SK-N-SH treated with all-trans-retinoic acid at 6 μM for 48 hours (cell line): Measurements from ENCODE around the gene CRY1.

Experiments
- ATAC-seq: fragments of 200-7000 bp; cut with Tn5 transposase; 3 replicates; pipeline ENCODE4 v1.9.1; 2020; ENCODE audit warnings: mild to moderate bottlenecking, moderate library complexity
- ARNTL ChIP-seq: fragments of 450-650 bp; formaldehyde crosslinking; IDR thresholded peaks from 2 replicates; pipeline ENCODE4 v1.5.0; 2020; ENCODE audit warnings: low read depth, mild to moderate bottlenecking, moderate library complexity, borderline replicate concordance
- BACH2 ChIP-seq: fragments of 250-450 bp; sonication (Bioruptor Pico); IDR thresholded peaks from 2 replicates; pipeline ENCODE4 v1.9.0; 2021; ENCODE audit warnings: mild to moderate bottlenecking, borderline replicate concordance
- CSDC2 ChIP-seq: fragments of 250-450 bp; sonication (Bioruptor Pico); IDR thresholded peaks from 2 replicates; pipeline ENCODE4 v1.5.0; 2020; ENCODE audit warnings: mild to moderate bottlenecking, moderate library complexity
- ESRRG ChIP-seq: fragments of 250-450 bp; sonication (Bioruptor Pico); IDR thresholded peaks from 2 replicates; pipeline ENCODE4 v1.6.1; 2021; ENCODE audit warnings: mild to moderate bottlenecking
- ISL1 ChIP-seq: fragments of 250-450 bp; sonication (Bioruptor Pico); IDR thresholded peaks from 2 replicates; pipeline ENCODE4 v2.1.2; 2022; ENCODE audit warnings: mild to moderate bottlenecking, moderate library complexity
- OSR1 ChIP-seq: fragments of 250-450 bp; sonication (Bioruptor Pico); IDR thresholded peaks from 2 replicates; pipeline ENCODE4 v1.8.0; 2022; ENCODE audit warnings: moderate library complexity, mild to moderate bottlenecking, inconsistent platforms
- PPARA ChIP-seq: fragments of 250-450 bp; sonication (Bioruptor Pico); IDR thresholded peaks from 2 replicates; pipeline ENCODE4 v1.5.0; 2020; ENCODE audit warnings: mild to moderate bottlenecking, borderline replicate concordance
- SNAI2 ChIP-seq: fragments of 250-450 bp; sonication (Bioruptor Pico); IDR thresholded peaks from 2 replicates; pipeline ENCODE4 v1.5.0; 2020; ENCODE audit warnings: mild to moderate bottlenecking, moderate library complexity
- TCF4 ChIP-seq: fragments of 250-450 bp; sonication (Bioruptor Pico); IDR thresholded peaks from 2 replicates; pipeline ENCODE4 v1.8.0; 2021; ENCODE audit warnings: mild to moderate bottlenecking, moderate library complexity, borderline replicate concordance
- TOX ChIP-seq: fragments of 250-450 bp; sonication (Bioruptor Pico); IDR thresholded peaks from 2 replicates; pipeline ENCODE4 v1.8.0; 2021; ENCODE audit warnings: mild to moderate bottlenecking, moderate library complexity, borderline replicate concordance
- ZC3H10 ChIP-seq: fragments of 250-450 bp; sonication (Bioruptor Pico); IDR thresholded peaks from 2 replicates; pipeline ENCODE4 v1.5.1; 2021; ENCODE audit warnings: mild to moderate bottlenecking, moderate library complexity
- ZFP30 ChIP-seq: fragments of 450-650 bp; formaldehyde crosslinking; IDR thresholded peaks from 2 replicates; pipeline ENCODE4 v1.5.0; 2022; ENCODE audit warnings: mild to moderate bottlenecking, moderate library complexity
- ZNF565 ChIP-seq: fragments of 450-650 bp; formaldehyde crosslinking; conservative IDR thresholded peaks from 2 replicates; pipeline ENCODE4 v1.5.0; 2020; ENCODE audit warnings: low read depth, mild to moderate bottlenecking, moderate library complexity
- ZNF70 ChIP-seq: fragments of 450-650 bp; formaldehyde crosslinking; IDR thresholded peaks from 2 replicates; pipeline ENCODE4 v1.5.0; 2020; ENCODE audit warnings: mild to moderate bottlenecking, moderate library complexity
- TF ChIP-seq, protein P1 (sequence below): fragments of 250-450 bp; sonication (Bioruptor Pico); IDR thresholded peaks from 2 replicates; pipeline ENCODE4 v1.8.0; 2021; ENCODE audit warnings: low read depth, mild to moderate bottlenecking, moderate library complexity, borderline replicate concordance
- TF ChIP-seq, protein P2 (sequence below): fragments of 250-450 bp; sonication (Bioruptor Pico); IDR thresholded peaks from 2 replicates; pipeline ENCODE4 v1.5.1; 2021; ENCODE audit warnings: mild to moderate bottlenecking, moderate library complexity
- TF ChIP-seq, protein P3 (sequence below): fragments of 250-450 bp; sonication (Bioruptor Pico); IDR thresholded peaks from 2 replicates; pipeline ENCODE4 v1.5.1; 2020; ENCODE audit warnings: low read depth, mild to moderate bottlenecking, moderate library complexity
- TF ChIP-seq, protein P4 (sequence below): fragments of 250-450 bp; sonication (Bioruptor Pico); IDR thresholded peaks from 2 replicates; pipeline ENCODE4 v1.5.0; 2020; ENCODE audit warnings: mild to moderate bottlenecking, moderate library complexity

The CRY1 gene

DNA sequence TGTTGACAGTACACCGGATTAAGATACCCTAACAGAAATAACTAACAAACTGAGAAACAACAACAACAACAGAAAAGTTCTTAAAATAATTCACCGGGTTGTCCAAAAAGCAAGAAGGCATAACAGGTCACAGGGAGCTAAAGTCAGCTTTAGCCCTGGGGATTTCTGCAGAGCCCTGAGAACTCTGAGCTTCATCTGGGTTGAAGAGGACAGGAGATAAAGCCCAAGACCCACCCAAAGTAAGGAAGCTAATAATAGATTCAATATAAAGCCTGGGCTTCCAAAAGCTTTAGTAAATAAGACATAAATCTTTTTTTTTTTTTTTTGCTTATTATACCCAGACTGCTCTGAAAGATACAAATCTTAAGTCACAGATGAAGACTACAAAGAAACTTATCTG lies 62.3 kb downstream of the CRY1 start:
- ATAC-seq, result no peak
- TF ChIP-seq, protein P1, sequence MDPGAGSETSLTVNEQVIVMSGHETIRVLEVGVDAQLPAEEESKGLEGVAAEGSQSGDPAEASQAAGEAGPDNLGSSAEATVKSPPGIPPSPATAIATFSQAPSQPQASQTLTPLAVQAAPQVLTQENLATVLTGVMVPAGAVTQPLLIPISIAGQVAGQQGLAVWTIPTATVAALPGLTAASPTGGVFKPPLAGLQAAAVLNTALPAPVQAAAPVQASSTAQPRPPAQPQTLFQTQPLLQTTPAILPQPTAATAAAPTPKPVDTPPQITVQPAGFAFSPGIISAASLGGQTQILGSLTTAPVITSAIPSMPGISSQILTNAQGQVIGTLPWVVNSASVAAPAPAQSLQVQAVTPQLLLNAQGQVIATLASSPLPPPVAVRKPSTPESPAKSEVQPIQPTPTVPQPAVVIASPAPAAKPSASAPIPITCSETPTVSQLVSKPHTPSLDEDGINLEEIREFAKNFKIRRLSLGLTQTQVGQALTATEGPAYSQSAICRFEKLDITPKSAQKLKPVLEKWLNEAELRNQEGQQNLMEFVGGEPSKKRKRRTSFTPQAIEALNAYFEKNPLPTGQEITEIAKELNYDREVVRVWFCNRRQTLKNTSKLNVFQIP, result no peak
- no peak for TF ChIP-seq ZNF70 (CRISPR knock-in tag)
- TF ChIP-seq, protein P2, sequence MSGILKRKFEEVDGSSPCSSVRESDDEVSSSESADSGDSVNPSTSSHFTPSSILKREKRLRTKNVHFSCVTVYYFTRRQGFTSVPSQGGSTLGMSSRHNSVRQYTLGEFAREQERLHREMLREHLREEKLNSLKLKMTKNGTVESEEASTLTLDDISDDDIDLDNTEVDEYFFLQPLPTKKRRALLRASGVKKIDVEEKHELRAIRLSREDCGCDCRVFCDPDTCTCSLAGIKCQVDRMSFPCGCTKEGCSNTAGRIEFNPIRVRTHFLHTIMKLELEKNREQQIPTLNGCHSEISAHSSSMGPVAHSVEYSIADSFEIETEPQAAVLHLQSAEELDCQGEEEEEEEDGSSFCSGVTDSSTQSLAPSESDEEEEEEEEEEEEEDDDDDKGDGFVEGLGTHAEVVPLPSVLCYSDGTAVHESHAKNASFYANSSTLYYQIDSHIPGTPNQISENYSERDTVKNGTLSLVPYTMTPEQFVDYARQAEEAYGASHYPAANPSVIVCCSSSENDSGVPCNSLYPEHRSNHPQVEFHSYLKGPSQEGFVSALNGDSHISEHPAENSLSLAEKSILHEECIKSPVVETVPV (CRISPR knock-in tag), result no peak
- TF ChIP-seq, protein P3, sequence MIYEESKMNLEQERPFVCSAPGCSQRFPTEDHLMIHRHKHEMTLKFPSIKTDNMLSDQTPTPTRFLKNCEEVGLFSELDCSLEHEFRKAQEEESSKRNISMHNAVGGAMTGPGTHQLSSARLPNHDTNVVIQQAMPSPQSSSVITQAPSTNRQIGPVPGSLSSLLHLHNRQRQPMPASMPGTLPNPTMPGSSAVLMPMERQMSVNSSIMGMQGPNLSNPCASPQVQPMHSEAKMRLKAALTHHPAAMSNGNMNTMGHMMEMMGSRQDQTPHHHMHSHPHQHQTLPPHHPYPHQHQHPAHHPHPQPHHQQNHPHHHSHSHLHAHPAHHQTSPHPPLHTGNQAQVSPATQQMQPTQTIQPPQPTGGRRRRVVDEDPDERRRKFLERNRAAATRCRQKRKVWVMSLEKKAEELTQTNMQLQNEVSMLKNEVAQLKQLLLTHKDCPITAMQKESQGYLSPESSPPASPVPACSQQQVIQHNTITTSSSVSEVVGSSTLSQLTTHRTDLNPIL (CRISPR knock-in tag), result no peak
- TF ChIP-seq TOX (CRISPR knock-in tag), result no peak
- TF ChIP-seq ZFP30 (CRISPR knock-in tag), result no peak
- TF ChIP-seq ZNF565 (CRISPR knock-in tag), result no peak
- no peak for TF ChIP-seq OSR1
- TF ChIP-seq TCF4 (CRISPR knock-in tag), result no peak
- TF ChIP-seq PPARA, result no peak
- TF ChIP-seq, protein P4, sequence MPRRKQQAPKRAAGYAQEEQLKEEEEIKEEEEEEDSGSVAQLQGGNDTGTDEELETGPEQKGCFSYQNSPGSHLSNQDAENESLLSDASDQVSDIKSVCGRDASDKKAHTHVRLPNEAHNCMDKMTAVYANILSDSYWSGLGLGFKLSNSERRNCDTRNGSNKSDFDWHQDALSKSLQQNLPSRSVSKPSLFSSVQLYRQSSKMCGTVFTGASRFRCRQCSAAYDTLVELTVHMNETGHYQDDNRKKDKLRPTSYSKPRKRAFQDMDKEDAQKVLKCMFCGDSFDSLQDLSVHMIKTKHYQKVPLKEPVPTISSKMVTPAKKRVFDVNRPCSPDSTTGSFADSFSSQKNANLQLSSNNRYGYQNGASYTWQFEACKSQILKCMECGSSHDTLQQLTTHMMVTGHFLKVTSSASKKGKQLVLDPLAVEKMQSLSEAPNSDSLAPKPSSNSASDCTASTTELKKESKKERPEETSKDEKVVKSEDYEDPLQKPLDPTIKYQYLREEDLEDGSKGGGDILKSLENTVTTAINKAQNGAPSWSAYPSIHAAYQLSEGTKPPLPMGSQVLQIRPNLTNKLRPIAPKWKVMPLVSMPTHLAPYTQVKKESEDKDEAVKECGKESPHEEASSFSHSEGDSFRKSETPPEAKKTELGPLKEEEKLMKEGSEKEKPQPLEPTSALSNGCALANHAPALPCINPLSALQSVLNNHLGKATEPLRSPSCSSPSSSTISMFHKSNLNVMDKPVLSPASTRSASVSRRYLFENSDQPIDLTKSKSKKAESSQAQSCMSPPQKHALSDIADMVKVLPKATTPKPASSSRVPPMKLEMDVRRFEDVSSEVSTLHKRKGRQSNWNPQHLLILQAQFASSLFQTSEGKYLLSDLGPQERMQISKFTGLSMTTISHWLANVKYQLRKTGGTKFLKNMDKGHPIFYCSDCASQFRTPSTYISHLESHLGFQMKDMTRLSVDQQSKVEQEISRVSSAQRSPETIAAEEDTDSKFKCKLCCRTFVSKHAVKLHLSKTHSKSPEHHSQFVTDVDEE, result no peak
- TF ChIP-seq ZC3H10 (CRISPR knock-in tag), result no peak
- no peak for TF ChIP-seq ISL1 (CRISPR knock-in tag)

DNA sequence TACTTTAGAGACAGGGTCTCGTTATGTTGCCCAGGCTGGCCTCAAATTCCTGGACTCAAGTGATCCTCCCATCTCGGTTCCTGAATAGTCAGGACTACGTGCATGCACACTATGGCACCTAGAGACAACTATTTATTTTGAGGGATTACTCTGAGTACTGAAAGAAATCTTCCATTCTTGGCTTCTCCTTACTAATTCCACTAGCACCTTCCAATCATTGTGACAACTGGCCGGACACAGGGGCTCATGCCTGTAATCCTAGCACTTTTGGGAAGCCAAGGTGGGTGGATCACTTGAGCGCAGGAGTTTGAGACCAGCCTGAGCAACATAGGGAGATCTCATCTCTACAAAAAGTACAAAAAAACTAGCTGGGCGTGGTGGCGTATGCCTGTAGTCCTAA lies 64.3 kb downstream of the CRY1 start:
- ATAC-seq, result no peak
- TF ChIP-seq CSDC2 (CRISPR knock-in tag), result no peak
- TF ChIP-seq PPARA, result no peak
- no peak for TF ChIP-seq TCF4 (CRISPR knock-in tag)
- TF ChIP-seq ARNTL, result no peak
- TF ChIP-seq ZNF565 (CRISPR knock-in tag), result no peak
- TF ChIP-seq, protein P1, result no peak
- no peak for TF ChIP-seq ZC3H10 (CRISPR knock-in tag)
- no peak for TF ChIP-seq BACH2 (CRISPR knock-in tag)
- TF ChIP-seq, protein P4, result no peak
- no peak for TF ChIP-seq ZNF70 (CRISPR knock-in tag)
- TF ChIP-seq SNAI2 (CRISPR knock-in tag), result no peak

DNA sequence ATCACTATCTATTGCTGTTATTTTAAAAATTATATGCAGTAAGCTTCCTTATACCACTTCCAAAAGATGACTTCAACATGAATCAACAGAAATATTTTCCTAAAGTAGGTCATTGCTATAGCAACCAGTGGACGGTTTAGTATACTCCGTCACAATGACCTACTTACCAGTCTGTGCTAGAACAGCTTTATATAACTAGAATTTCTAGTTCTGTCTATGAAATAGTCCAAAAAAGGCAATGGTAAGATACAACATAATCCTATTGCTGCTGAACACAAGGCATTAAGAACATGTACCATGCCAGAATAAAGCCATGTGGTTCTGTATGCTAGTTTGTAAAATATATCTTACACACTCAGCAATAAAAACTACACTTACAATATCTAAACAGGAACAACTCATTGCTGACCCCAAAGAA lies 65.7 kb downstream of the CRY1 start:
- ATAC-seq, result peak; percentile 98
- TF ChIP-seq OSR1 (no peak), TCF4 (CRISPR knock-in tag) (no peak), ESRRG (CRISPR knock-in tag) (no peak), PPARA (no peak)
